Measurements from ENCODE around the gene SORD. TPM values are rescaled to one million over a fixed set of nuclear protein-coding genes. Genes with fewer than 3 reads are reported as not detected.
"Not testable (repeated sequence)": the region's sequence is repeated elsewhere in the genome, so short reads cannot be mapped to it uniquely, and the experiment has no call there.

Gene SORD
- total RNA-seq, 2 experiments from 2014 or later = 7.8 to 10.7 TPM

- H3K27ac Mint-ChIP-seq; ATAC-seq; H3K9me3 Mint-ChIP-seq (ENCODE audit: low read depth); H3K27me3 Mint-ChIP-seq; DNase-seq; CTCF ChIA-PET; H3K4me3 Mint-ChIP-seq; H3K36me3 Mint-ChIP-seq: not testable (repeated sequence)
- H3K4me1 Mint-ChIP-seq = peaks cover 13% of the 10 kb centered on the region
Observed at GRCh38 chr15:45032501-45032900, 9.5 kb downstream of the SORD start.

- H3K9me3 Mint-ChIP-seq (ENCODE audit: low read depth); H3K4me3 Mint-ChIP-seq; H3K36me3 Mint-ChIP-seq; H3K27me3 Mint-ChIP-seq; H3K27ac Mint-ChIP-seq; ATAC-seq; DNase-seq; CTCF ChIA-PET: not testable (repeated sequence)
- peaks cover 13% of the 10 kb centered on the region for H3K4me1 Mint-ChIP-seq
Observed at GRCh38 chr15:45034087-45034486, 11.1 kb downstream of the SORD start.

DNA sequence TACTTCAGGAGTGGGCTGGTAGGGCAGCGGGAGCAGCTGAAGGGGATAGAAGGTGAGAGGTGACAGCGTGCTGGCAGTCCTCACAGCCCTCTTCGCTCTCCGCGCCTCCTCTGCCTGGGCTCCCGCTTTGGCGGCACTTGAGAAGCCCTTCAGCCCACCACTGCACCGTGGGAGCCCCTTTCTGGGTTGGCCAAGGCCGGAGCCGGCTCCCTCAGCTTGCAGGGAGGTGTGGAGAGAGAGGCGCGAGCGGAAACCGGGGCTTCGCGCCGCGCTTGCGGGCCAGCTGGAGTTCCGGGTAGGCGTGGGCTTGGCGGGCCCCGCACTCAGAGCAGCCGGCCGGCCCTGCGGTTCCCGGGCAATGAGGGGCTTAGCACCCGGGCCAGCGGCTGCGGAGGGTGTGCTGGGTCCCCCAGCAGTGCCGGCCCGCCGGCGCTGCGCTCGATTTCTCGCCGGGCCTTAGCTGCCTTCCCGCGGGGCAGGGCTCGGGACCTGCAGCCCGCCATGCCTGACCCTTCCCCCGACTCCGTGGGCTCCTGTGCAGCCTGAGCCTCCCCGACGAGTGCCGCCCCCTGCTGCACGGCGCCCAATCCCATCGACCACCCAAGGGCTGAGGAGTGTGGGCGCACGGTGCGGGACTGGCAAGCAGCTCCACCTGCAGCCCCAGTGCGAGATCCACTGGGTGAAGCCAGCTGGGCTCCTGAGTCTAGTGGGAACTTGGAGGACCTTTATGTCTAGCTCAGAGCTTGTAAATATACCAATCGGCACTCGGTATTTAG lies 11.8 kb downstream of the SORD start:
- H3K27ac Mint-ChIP-seq; DNase-seq; H3K4me3 Mint-ChIP-seq; H3K9me3 Mint-ChIP-seq (ENCODE audit: low read depth); H3K36me3 Mint-ChIP-seq; H3K27me3 Mint-ChIP-seq; ATAC-seq: not testable (repeated sequence)
- CTCF ChIA-PET = interaction anchor here (1.7 to 4.2 kb wide), 2 partner anchors 68 to 182 kb away, joined by 3 to 21 read pairs; no protein-coding TSS in a partner anchor
- peaks cover 13% of the 10 kb centered on the region for H3K4me1 Mint-ChIP-seq

GRCh38 chr15:45036812-45037781 lies 14.1 kb downstream of the SORD start:
- H3K27me3 Mint-ChIP-seq; H3K36me3 Mint-ChIP-seq; H3K4me3 Mint-ChIP-seq; H3K9me3 Mint-ChIP-seq (ENCODE audit: low read depth): not testable (repeated sequence)
- CTCF ChIA-PET = interaction anchor here (0.6 to 4.2 kb wide), 7 partner anchors 9 to 449 kb away, joined by 3 to 21 read pairs (median 5); partner anchors contain the start of gene SORD
- DNase-seq = peak; percentile 80
- peak; percentile 96 for ATAC-seq
- H3K4me1 Mint-ChIP-seq = peaks cover 13% of the 10 kb centered on the region
- H3K27ac Mint-ChIP-seq = peak overlapping the region; percentile 8

DNA sequence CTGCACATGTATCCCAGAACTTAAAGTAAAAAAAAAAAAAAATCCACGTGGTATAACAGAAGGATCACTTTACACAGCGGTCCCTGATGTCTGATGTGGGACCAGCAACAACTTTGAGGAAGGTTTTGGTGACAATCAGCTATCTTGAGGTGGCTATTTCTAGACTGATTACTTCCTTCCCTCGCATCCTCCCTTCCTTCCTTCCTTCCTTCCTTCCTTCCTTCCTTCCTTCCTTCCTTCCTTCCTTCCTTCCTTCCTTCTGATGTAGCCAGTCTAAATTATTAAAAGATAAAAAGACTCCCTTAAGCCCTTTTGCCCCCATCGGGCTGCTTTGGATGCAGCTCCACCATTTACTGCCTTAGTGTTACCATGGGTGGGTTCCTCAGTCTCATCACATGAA lies 14.9 kb downstream of the SORD start:
- H3K4me3 Mint-ChIP-seq = no peak overlapping the region
- H3K27me3 Mint-ChIP-seq = no peaks in the 10 kb centered on the region
- no peaks in the 10 kb centered on the region for H3K9me3 Mint-ChIP-seq (ENCODE audit: low read depth)
- no peak overlapping the region for H3K27ac Mint-ChIP-seq
- no peak for ATAC-seq
- no peaks in the 10 kb centered on the region for H3K36me3 Mint-ChIP-seq
- H3K4me1 Mint-ChIP-seq = peaks cover 13% of the 10 kb centered on the region
- CTCF ChIA-PET = interaction anchor here (1.1 to 4.2 kb wide), 4 partner anchors 10 to 450 kb away, joined by 3 to 21 read pairs (median 5); partner anchors contain the start of gene SORD
- no peak for DNase-seq

DNA sequence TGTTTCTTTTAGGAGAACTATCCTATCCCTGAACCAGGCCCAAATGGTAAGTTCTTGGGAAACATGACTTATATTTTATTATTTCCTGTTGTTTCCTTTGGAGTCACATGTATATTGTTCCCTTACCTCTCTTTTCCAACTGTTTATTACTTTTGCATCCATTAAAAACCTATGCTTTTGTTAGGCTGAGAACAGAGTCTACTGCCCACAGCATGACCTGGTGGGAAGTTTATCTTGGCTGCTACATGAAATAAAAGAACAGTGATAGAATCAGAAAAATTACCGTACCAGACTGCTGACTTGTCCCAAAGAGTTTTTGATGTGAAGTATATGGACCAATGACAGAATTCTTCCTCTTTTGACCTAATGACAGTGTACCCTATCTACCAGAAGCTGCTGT lies 17.4 kb downstream of the SORD start:
- H3K36me3 Mint-ChIP-seq; H3K9me3 Mint-ChIP-seq (ENCODE audit: low read depth); H3K4me3 Mint-ChIP-seq; DNase-seq; ATAC-seq; CTCF ChIA-PET; H3K27me3 Mint-ChIP-seq; H3K27ac Mint-ChIP-seq: not testable (repeated sequence)
- H3K4me1 Mint-ChIP-seq = peaks cover 13% of the 10 kb centered on the region

- DNase-seq; H3K9me3 Mint-ChIP-seq (ENCODE audit: low read depth); H3K27me3 Mint-ChIP-seq; H3K36me3 Mint-ChIP-seq; CTCF ChIA-PET; ATAC-seq; H3K4me3 Mint-ChIP-seq; H3K27ac Mint-ChIP-seq; H3K4me1 Mint-ChIP-seq: not testable (repeated sequence)
Observed at GRCh38 chr15:45041538-45041937, 18.5 kb downstream of the SORD start.

DNA sequence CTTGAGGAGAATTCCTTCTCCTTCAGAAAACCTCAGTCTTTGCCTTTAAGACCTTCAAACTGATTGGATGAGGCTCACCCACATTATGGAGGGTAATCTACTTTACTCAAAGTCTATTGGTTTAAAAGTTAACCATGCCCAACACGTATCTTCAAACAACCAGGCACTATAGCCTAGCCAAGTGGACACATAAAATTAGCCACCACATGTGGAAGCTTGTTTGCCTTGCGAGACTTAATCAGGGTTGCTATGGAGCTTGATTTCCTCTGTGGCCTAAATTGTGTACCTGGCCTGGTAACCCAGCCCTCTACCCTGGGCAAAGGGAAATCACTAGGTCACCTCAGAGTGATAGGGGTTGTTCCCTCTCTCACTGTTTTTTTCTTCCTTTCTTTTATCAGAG lies 19.9 kb downstream of the SORD start:
- H3K27ac Mint-ChIP-seq; H3K4me3 Mint-ChIP-seq; CTCF ChIA-PET; ATAC-seq; H3K36me3 Mint-ChIP-seq; DNase-seq; H3K4me1 Mint-ChIP-seq; H3K27me3 Mint-ChIP-seq; H3K9me3 Mint-ChIP-seq (ENCODE audit: low read depth): not testable (repeated sequence)

DNA sequence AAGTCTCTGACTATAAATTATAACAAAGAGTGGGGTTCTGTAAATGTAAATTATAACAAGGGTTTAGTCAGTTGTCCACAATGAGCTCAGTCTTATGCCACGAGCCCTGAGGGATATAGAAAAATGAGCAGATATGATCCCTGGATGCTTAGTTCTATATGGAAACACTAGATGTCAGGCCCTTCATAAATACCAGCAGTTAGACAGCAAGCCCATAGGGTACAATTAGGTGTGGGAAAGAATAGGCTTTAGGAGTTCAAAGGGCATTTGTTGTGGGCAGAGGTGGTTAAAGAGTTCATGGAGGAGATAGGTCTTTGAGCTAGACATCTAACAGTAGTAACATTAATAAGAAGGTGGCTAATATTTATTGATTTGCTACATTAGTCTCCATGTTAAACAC lies 21.3 kb downstream of the SORD start:
- H3K27ac Mint-ChIP-seq; DNase-seq; H3K4me1 Mint-ChIP-seq; H3K9me3 Mint-ChIP-seq (ENCODE audit: low read depth); ATAC-seq; H3K27me3 Mint-ChIP-seq; CTCF ChIA-PET; H3K4me3 Mint-ChIP-seq: not testable (repeated sequence)
- peaks cover 14% of the 10 kb centered on the region for H3K36me3 Mint-ChIP-seq

DNA sequence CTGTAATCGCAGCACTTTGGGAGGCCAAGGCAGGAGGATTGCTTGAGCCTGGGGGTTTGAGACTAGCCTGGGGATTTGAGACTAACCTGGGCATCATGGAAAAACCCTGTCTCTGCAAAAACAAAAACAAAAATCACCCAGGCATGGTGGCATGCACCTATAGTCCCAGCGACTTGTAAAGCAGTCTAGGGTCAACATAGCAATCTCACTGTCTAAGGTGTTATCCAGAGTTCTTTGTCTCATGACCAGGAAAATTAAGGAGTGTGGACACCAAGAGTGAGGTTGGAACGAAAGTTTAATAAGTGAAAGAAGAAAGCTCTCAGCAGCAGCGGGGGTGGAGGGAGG lies 25.4 kb downstream of the SORD start:
- H3K4me3 Mint-ChIP-seq, H3K4me1 Mint-ChIP-seq, ATAC-seq, CTCF ChIA-PET, DNase-seq, H3K27me3 Mint-ChIP-seq, H3K27ac Mint-ChIP-seq: not testable (repeated sequence)
- peaks cover 40% of the 10 kb centered on the region for H3K36me3 Mint-ChIP-seq
- peaks cover 12% of the 10 kb centered on the region for H3K9me3 Mint-ChIP-seq (ENCODE audit: low read depth)

DNA sequence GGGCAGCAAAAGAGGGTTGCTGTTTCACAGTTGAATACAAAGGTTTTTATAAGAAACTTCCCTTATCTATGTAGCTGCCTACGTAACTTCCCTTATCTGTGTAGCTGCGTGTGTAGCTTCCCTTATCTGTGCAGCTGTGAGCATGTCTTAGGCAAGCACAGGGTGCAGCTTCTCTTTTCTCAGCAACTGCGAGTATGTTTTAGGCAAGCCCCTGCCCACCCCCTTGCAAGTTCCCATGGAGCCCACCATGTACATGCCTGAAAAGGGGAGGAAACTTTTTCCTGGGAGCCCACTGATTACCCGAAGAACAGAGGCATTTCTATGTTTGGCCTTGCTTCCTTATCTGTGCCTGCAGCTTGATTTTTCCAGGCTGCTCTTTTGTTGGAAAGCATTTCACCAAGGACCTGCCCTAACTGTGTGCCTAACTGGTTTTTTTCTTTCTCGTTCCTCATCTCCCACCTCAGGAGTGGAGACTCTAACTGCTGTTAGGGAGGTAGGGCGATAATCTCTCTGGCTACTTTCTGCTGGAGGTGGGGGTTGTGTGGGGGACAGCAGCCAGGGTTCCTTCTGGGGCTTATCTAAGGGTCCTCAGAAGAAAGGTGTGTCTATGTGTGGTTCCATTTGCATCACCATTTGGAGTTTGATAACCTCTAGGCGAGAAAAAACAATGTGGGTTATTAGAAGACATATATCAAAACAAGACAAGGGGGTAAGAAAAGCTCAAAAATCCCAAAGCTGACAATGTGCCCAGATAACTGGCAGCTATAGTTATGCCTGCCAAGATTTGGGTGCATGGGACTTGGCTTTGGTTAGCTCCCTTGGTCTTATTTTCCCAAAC lies 26.0 kb downstream of the SORD start:
- H3K9me3 Mint-ChIP-seq (ENCODE audit: low read depth) = peaks cover 12% of the 10 kb centered on the region
- no peaks in the 10 kb centered on the region for H3K27me3 Mint-ChIP-seq
- ATAC-seq = no peak
- H3K4me3 Mint-ChIP-seq = no peak overlapping the region
- peaks cover 40% of the 10 kb centered on the region for H3K36me3 Mint-ChIP-seq
- no peaks in the 10 kb centered on the region for H3K4me1 Mint-ChIP-seq
- no peak for DNase-seq
- no peak overlapping the region for H3K27ac Mint-ChIP-seq
- CTCF ChIA-PET = no interaction called here

- H3K36me3 Mint-ChIP-seq = peaks cover 40% of the 10 kb centered on the region
- H3K27me3 Mint-ChIP-seq = no peaks in the 10 kb centered on the region
- ATAC-seq (no peak), DNase-seq (no peak)
- no peak overlapping the region for H3K4me3 Mint-ChIP-seq
- CTCF ChIA-PET = no interaction called here
- H3K4me1 Mint-ChIP-seq = no peaks in the 10 kb centered on the region
- peaks cover 12% of the 10 kb centered on the region for H3K9me3 Mint-ChIP-seq (ENCODE audit: low read depth)
- no peak overlapping the region for H3K27ac Mint-ChIP-seq
Observed at GRCh38 chr15:45050587-45050986, 27.6 kb downstream of the SORD start.

DNA sequence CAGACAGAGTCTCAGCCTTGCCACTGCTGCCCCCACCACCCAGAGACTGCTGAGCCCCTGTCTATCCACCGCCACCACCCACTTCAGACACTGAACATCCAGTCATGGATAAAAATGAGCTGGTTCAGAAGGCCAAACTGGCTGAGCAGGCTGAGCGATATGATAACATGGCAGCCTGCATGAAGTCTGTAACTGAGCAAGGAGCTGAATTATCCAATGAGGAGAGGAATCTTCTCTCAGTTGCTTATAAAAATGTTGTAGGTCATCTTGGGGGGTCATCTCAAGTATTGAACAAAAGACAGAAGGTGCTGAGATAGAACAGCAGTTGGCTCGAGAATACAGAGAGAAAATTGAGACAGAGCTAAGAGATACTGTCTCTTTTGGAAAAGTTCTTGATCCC lies 29.7 kb downstream of the SORD start:
- CTCF ChIA-PET = interaction anchor here (0.6 kb wide), 1 partner anchor 55 kb away, joined by 3 read pairs; no protein-coding TSS in a partner anchor
- Mint-ChIP-seq H3K36me3 (peaks cover 38% of the 10 kb centered on the region), H3K9me3 (ENCODE audit: low read depth) (peaks cover 12% of the 10 kb centered on the region)
- not testable (repeated sequence) for H3K27me3 Mint-ChIP-seq, H3K4me3 Mint-ChIP-seq, H3K4me1 Mint-ChIP-seq, ATAC-seq, DNase-seq, H3K27ac Mint-ChIP-seq
